ENCODE measurements around the gene NUDC. TPM values are rescaled to one million over a fixed set of nuclear protein-coding genes. Genes with fewer than 3 reads are reported as not detected.

Gene NUDC
- total and polyA plus RNA-seq, 9 of the 15 experiments (the other 6 are each of a cell fraction or from before 2014, with no cell fraction given) = 9.8 to 234 (median 149) TPM

GRCh38 chr1:26921540-26922430 is at the start of gene NUDC (continued):
- peak; percentile 68 for TF ChIP-seq GMEB1 (CRISPR knock-in tag; IDR thresholded peaks at IDR 0.05)
- peak in 1 of 2 experiments; percentile 17; a peak in 2 of 4 replicates for TF ChIP-seq TEAD1 (CRISPR knock-in tag; IDR thresholded peaks at IDR 0.05)
- TF ChIP-seq, protein P1, sequence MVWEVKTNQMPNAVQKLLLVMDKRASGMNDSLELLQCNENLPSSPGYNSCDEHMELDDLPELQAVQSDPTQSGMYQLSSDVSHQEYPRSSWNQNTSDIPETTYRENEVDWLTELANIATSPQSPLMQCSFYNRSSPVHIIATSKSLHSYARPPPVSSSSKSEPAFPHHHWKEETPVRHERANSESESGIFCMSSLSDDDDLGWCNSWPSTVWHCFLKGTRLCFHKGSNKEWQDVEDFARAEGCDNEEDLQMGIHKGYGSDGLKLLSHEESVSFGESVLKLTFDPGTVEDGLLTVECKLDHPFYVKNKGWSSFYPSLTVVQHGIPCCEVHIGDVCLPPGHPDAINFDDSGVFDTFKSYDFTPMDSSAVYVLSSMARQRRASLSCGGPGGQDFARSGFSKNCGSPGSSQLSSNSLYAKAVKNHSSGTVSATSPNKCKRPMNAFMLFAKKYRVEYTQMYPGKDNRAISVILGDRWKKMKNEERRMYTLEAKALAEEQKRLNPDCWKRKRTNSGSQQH (CRISPR knock-in tag; IDR thresholded peaks at IDR 0.05) = no peak
- no peak for TF ChIP-seq NCOA4 (IDR thresholded peaks at IDR 0.05; ENCODE audit: partially characterized antibody)
- peak; percentile 72; the same call in 1 of the 2 replicates for TF ChIP-seq FOXP4 (CRISPR knock-in tag; IDR thresholded peaks at IDR 0.05; ENCODE audit: borderline replicate concordance)
- no peak for TF ChIP-seq HDAC3 (IDR thresholded peaks at IDR 0.05; ENCODE audit: borderline replicate concordance, partially characterized antibody)
- TF ChIP-seq PHF8 (IDR thresholded peaks at IDR 0.05; ENCODE audit: borderline replicate concordance, low read length) = peak; percentile 95; the same call in 1 of the 2 replicates
- TF ChIP-seq FOXK1 (CRISPR knock-in tag; IDR thresholded peaks at IDR 0.05; ENCODE audit: borderline replicate concordance) = peak; percentile 89; the same call in 1 of the 2 replicates
- no peak for TF ChIP-seq E4F1 (CRISPR knock-in tag; IDR thresholded peaks at IDR 0.05; ENCODE audit: borderline replicate concordance)
- no peak for TF ChIP-seq HNRNPK (IDR thresholded peaks at IDR 0.05; ENCODE audit: low read depth, low read length, poor library complexity, severe bottlenecking)
- no peak; the same call in 1 of the 2 replicates for TF ChIP-seq ZNF232 (CRISPR knock-in tag; IDR thresholded peaks at IDR 0.05)
- no peak for TF ChIP-seq TGIF2 (CRISPR knock-in tag; IDR thresholded peaks at IDR 0.05)
- no peak for TF ChIP-seq ZBED1 (IDR thresholded peaks at IDR 0.05)
- TF ChIP-seq ZNF589 (CRISPR knock-in tag; IDR thresholded peaks at IDR 0.05; ENCODE audit: low read depth) = no peak
- TF ChIP-seq ZBTB8A (IDR thresholded peaks at IDR 0.05; ENCODE audit: partially characterized antibody) = no peak
- TF ChIP-seq, protein P2, sequence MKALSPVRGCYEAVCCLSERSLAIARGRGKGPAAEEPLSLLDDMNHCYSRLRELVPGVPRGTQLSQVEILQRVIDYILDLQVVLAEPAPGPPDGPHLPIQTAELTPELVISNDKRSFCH (CRISPR knock-in tag; IDR thresholded peaks at IDR 0.05) = no peak
- TF ChIP-seq, protein P2 (tag; IDR thresholded peaks at IDR 0.05) = peak; percentile 49; the same call in 1 of the 2 replicates
- no peak for TF ChIP-seq SNRNP70 (optimal IDR thresholded peaks at IDR 0.05; ENCODE audit: low read depth, low read length)
